SU-DHL-6 (cell line): ENCODE measurements around the gene RAX2.

Source experiments
- H2AFZ ChIP-seq: fragments of 200-600 bp; sonication (generic); 2 replicates; pipeline ENCODE4 v1.6.1; 2014; ENCODE audit warnings: low read depth, mild to moderate bottlenecking, moderate library complexity, mixed read lengths, antibody characterized with exemption, low read length; ENCODE audit not compliant: severe bottlenecking
- H3F3A ChIP-seq: fragments of 200-600 bp; shearing (Covaris generic); 2 replicates; pipeline ENCODE4 v1.6.0; 2016; ENCODE audit warnings: antibody characterized with exemption, mild to moderate bottlenecking; ENCODE audit not compliant: insufficient read depth
- H3K27ac ChIP-seq: fragments of 200-600 bp; sonication (generic); 2 replicates; pipeline ENCODE4 v1.5.1; 2016; ENCODE audit warnings: low read depth, mild to moderate bottlenecking, low read length, moderate library complexity, mixed read lengths
- H3K27me3 ChIP-seq: fragments of 200-600 bp; sonication (generic), shearing (Covaris generic); 2 replicates; pipeline ENCODE4 v1.6.0; 2014; ENCODE audit warnings: mild to moderate bottlenecking, low read length
- H3K36me3 ChIP-seq: fragments of 200-600 bp; sonication (generic); 2 replicates; pipeline ENCODE4 v1.6.1; 2014; ENCODE audit warnings: mild to moderate bottlenecking, low read length, mixed read lengths
- H3K4me2 ChIP-seq: fragments of 300-600, 200-600 bp; shearing (Covaris generic), sonication (generic); 2 replicates; pipeline ENCODE4 v1.6.0; 2014; ENCODE audit warnings: low read length, low read depth, mild to moderate bottlenecking; ENCODE audit not compliant: poor library complexity, severe bottlenecking
- H3K4me3 ChIP-seq: fragments of 200-600 bp; sonication (generic); 2 replicates; pipeline ENCODE4 v1.5.1; 2014; ENCODE audit warnings: antibody characterized with exemption, low read length, mild to moderate bottlenecking, mixed read lengths; ENCODE audit not compliant: insufficient read depth, poor library complexity, severe bottlenecking
- H3K79me2 ChIP-seq: fragments of 200-600 bp; sonication (generic); 2 replicates; pipeline ENCODE4 v1.6.1; 2014; ENCODE audit warnings: mild to moderate bottlenecking, low read length, moderate library complexity; ENCODE audit not compliant: insufficient read depth
- H3K9ac ChIP-seq: fragments of 200-600 bp; sonication (generic); 2 replicates; pipeline ENCODE4 v1.7.0; 2014; ENCODE audit warnings: mild to moderate bottlenecking, low read length
- H3K9me2 ChIP-seq: fragments of 200-600 bp; sonication (generic); replicated peaks from 2 replicates; pipeline ENCODE4 v1.6.1; 2014; ENCODE audit warnings: low read length; ENCODE audit not compliant: insufficient read depth
- H3K9me3 ChIP-seq: fragments of 200-600 bp; sonication (generic); 2 replicates; pipeline ENCODE4 v1.6.1; 2014; ENCODE audit warnings: low read length, mixed read lengths; ENCODE audit not compliant: insufficient read depth
- H4K20me1 ChIP-seq: fragments of 200-600 bp; sonication (generic); 2 replicates; pipeline ENCODE4 v1.6.1; 2014; ENCODE audit warnings: low read depth, mild to moderate bottlenecking, antibody characterized with exemption, low read length, moderate library complexity, mixed read lengths
- CTCF ChIP-seq: fragments of 200-600 bp; sonication (generic); IDR thresholded peaks from one replicate; pipeline ENCODE4 v1.5.1; 2017; ENCODE audit warnings: antibody characterized with exemption, mild to moderate bottlenecking, low read length, moderate library complexity; ENCODE audit not compliant: insufficient read depth, poor library complexity, severe bottlenecking
- EZH2phosphoT487 ChIP-seq: fragments of 200-600 bp; sonication (generic), shearing (Covaris generic); conservative IDR thresholded peaks from 2 replicates; pipeline ENCODE4 v1.6.1; 2018; ENCODE audit warnings: mild to moderate bottlenecking, antibody characterized with exemption, low read length, moderate library complexity, mixed read lengths

The RAX2 gene

GRCh38 chr19:3804429-3804828 lies 32.4 kb upstream of the RAX2 start:
- H3K36me3 ChIP-seq = no peaks in the 10 kb centered on the region
- H3K79me2 ChIP-seq = no peaks in the 10 kb centered on the region
- H3K9me2 ChIP-seq = no peaks in the 10 kb centered on the region
- no peak overlapping the region for H2AFZ ChIP-seq
- no peak overlapping the region for H3K27ac ChIP-seq
- no peak overlapping the region for H3K4me2 ChIP-seq
- no peaks in the 10 kb centered on the region for H3K9me3 ChIP-seq
- H4K20me1 ChIP-seq = no peaks in the 10 kb centered on the region
- H3K9ac ChIP-seq = no peak overlapping the region
- no peaks in the 10 kb centered on the region for H3K27me3 ChIP-seq
- no peaks in the 10 kb centered on the region for H3F3A ChIP-seq
- no peak for TF ChIP-seq EZH2phosphoT487
- TF ChIP-seq CTCF = no peak
- H3K4me3 ChIP-seq = no peak overlapping the region

GRCh38 chr19:3803986-3804385 lies 32.0 kb upstream of the RAX2 start:
- Histone ChIP-seq H3K79me2 (no peaks in the 10 kb centered on the region), H3K27ac (no peak overlapping the region), H3K9ac (no peak overlapping the region), H3K36me3 (no peaks in the 10 kb centered on the region), H2AFZ (no peak overlapping the region), H3K27me3 (no peaks in the 10 kb centered on the region), H3K9me2 (no peaks in the 10 kb centered on the region), H3K4me3 (no peak overlapping the region), H3K4me2 (no peak overlapping the region), H3F3A (no peaks in the 10 kb centered on the region), H3K9me3 (no peaks in the 10 kb centered on the region), H4K20me1 (no peaks in the 10 kb centered on the region)
- no peak for TF ChIP-seq CTCF
- no peak for TF ChIP-seq EZH2phosphoT487

GRCh38 chr19:3803114-3803888 lies 31.3 kb upstream of the RAX2 start:
- Histone ChIP-seq H3K4me3 (no peak overlapping the region), H3K27me3 (no peaks in the 10 kb centered on the region), H3K9me2 (no peaks in the 10 kb centered on the region), H3K9ac (no peak overlapping the region), H3K27ac (no peak overlapping the region), H3K4me2 (no peak overlapping the region), H3K79me2 (no peaks in the 10 kb centered on the region), H3F3A (no peaks in the 10 kb centered on the region), H4K20me1 (no peaks in the 10 kb centered on the region), H3K9me3 (no peaks in the 10 kb centered on the region), H2AFZ (no peak overlapping the region), H3K36me3 (no peaks in the 10 kb centered on the region)
- no peak for TF ChIP-seq EZH2phosphoT487
- no peak for TF ChIP-seq CTCF
